GM20431 (cell line): ENCODE data around the gene PRPH.
"Not testable (repeated sequence)": the region's sequence is repeated elsewhere in the genome, so short reads cannot be mapped to it uniquely, and the experiment has no call there.

Experiments
- in situ Hi-C: fragments of 300-500 bp; cut with MseI, MboI; formaldehyde crosslinking; loops from one replicate; pipeline ENCODE4 v1.15.0; 2020; ENCODE audit warnings: low sequenced_read_pairs; ENCODE audit not compliant: unreplicated experiment

Gene PRPH

DNA sequence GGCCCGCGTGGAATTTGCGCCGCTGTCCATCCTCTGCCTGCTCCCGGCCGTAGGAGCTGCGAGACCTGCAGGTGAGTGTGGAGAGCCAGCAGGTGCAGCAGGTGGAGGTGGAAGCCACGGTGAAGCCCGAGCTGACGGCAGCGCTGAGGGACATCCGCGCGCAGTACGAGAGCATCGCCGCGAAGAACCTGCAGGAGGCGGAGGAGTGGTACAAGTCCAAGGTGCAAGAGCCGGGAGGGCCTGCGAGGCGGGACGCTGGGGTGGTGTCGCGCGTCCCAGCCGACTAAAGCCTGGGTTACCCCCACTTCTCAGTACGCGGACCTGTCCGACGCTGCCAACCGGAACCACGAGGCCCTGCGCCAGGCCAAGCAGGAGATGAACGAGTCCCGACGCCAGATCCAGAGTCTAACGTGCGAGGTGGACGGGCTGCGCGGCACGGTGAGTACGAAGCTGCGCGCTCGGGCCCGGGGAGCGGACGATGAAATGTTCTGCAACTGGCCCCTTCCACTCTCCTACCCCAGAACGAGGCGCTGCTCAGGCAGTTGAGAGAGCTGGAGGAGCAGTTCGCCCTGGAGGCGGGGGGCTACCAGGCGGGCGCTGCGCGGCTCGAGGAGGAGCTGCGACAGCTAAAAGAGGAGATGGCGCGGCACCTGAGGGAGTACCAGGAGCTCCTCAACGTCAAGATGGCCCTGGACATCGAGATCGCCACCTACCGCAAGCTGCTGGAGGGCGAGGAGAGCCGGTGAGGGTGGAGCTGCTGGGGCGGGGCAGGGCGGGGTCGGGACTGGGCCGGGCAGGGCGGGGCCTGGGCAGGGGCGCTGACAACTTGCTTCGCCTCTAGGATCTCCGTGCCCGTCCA is 2.1 kb downstream of the PRPH start:
- in situ Hi-C loops, result no loop called here

DNA sequence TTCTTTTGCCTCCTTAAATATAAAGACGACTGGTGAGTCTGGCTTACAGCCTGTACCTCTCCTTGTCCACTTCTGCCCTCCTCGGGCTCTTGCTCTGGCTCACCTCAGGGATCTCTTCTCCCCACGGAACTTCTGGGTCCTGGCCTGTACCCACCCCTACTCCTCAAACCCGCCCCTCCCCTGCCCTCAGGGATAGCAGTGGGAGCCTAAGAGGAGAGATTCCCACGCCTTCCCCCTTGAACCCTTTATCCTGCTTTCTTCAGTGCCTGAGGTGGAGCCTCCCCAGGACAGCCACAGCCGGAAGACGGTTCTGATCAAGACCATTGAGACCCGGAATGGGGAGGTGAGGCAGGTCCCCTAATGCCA is 2.7 kb downstream of the PRPH start:
- in situ Hi-C loops, result no loop called here

DNA sequence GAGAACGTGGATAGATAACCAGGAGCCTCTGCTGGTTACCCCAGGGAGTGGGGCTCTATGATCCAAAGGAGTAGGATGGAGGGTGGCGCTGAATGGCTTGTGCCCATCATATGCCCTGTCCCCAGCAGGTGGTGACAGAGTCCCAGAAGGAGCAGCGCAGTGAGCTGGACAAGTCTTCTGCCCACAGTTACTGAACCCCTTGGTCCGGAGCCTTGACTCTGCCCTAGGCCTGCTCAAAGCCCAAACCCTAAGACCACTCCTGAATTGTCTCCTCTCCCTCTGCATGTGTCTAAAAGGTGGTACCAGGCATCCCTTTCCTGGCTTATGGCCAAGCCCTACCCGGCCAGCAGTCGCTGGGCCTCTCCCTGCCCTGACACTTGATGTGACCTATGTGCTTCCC is 3.2 kb downstream of the PRPH start:
- in situ Hi-C loops, result no loop called here

DNA sequence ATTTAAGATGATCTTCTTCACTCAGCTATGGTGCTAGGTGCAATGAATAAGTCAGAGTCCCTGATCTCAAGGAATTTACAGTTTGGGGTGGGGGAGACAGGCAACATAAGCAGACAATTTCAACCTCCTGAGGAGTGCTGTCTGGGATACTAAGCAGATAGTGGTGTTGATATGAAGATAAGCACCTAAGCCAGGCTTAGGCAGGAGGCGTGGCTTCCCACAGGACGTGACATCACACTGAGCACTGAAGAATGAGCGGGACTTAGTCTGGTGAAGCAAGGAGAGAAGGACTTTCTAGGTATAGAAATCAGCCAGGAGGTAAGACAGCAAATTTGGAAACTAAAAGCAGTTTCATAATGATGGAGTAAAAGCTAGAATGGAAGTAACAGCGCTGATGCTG is 6.8 kb downstream of the PRPH start:
- in situ Hi-C loops, result no loop called here

DNA sequence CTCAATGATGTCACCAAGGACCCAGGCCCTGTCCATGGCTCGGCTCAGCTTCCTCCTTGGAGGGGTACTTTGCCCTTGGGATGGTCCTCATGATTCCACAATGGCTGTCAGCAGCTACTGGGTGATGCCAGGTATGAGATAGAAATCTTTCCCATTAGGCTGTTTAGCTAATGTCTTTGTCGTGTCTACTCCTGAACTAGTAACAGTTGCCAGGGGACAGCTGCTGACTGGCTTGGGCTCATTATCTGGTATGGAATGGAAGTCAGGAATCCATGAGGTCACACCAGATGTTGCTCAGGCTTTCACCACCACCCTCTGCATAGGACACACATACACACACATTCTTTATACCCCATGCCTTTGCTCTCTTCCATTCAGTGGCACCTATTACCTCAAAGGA is 9.2 kb downstream of the PRPH start:
- in situ Hi-C loops, result no loop called here

DNA sequence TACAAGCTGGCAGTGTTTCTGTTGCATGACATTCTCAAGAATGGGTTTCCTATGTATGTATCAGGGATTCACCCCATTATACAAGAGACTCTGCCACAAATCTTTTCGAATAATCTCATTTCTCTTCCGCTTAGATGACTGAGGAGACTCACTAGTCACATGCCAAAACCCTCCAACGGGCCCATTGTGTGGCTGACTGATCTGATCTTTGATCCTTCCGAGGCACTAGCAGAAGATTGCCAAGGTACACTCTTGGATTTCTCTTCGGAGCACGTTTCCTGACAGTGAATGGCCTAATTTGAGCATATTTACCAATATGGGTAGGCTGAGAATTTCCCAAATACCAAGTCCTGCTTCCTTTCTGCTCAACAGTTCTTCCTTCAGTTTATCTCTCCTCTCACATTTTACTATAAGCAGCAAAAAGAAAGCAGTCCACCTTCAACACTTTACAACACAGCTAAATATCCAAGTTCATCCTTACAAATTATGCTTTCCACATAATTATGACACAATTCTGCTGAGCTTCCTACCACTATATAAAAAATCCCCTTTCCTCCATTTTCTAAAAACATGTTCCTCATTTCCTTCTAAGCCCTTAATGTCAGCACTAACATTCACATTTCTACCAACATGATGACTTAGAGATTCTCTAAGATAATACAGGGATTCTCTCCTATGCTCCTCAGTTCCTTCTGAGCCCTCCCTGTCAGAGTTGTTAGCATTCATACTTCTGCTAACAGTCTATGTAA is 11.0 kb downstream of the PRPH start:
- in situ Hi-C loops, result no loop called here

- in situ Hi-C loops, result no loop called here
These were observed 14.4 kb downstream of the PRPH start for GRCh38 chr12:49309386-49309785.

DNA sequence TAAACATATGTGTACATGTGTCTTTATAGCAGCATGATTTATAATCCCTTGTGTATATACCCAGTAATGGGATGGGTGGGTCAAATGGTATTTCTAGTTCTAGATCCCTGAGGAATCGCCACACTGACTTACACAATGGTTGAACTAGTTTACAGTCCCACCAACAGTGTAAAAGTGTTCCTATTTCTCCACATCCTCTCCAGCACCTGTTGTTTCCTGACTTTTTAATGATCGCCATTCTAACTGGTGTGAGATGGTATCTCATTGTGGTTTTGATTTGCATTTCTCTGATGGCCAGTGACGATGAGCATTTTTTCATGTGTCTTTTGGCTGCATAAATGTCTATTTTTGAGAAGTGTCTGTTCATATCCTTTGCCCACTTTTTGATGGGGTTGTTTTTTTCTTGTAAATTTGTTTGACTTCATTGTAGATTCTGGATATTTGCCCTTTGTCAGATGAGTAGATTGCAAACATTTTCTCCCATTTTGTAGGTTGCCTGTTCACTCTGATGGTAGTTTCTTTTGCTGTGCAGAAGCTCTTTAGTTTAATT is 15.6 kb downstream of the PRPH start:
- in situ Hi-C loops, result not testable (repeated sequence)

DNA sequence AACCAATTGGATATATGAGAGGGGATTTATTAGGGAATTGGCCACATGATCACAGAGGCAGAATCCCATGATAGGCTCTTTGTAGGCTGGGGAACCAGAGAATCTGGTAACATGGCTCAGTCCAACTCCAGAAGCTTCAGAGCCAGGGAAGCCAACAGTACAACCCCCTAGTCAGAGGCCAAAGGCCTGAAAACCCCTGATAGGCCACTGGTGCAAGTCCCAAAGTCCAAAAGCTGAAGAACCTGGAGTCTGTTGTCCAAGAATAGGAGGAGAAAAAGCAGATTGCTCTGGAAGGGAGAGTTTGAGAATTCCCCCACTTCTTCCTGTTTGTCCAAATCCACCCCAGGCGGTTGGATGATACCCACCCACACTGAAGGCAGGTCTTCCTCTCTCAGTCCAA is 19.9 kb downstream of the PRPH start:
- in situ Hi-C loops, result no loop called here

DNA sequence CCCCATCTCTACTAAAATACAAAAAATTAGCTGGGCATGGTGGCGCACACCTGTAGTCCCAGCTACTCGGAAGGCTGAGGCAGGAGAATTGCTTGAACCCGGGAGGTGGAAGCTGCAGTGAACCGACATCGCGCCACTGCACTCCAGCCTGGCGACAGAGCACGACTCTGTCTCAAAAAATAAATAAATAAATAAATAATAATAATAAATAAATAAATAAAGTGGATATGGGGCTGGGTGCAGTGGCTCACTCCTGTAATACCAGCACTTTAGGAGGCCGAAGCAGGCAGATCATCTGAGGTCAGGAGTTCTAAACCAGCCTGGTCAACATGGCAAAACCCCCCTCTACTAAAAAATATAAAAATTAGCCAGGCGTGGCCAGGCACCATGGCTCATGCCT is 22.2 kb downstream of the PRPH start:
- in situ Hi-C loops, result not testable (repeated sequence)

- in situ Hi-C loops, result not testable (repeated sequence)
These were observed 25.6 kb downstream of the PRPH start for GRCh38 chr12:49320411-49321103.

DNA sequence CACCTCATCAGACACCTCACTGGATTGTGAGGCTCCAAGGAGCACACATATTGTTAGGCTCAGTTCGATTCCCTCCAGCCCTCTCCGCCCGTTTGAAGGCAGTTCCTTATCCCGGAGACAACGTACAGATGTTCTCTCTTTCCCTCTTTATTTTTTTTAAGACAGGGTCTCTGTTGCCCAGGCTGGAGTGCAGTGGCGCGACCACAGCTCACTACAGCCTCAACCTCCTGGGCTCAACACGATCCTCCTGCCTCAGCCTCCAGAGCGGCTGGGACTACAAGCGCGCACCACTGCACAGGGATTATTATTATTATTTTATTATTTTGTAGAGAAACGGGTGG is 27.4 kb downstream of the PRPH start:
- in situ Hi-C loops, result no loop called here

- in situ Hi-C loops, result no loop called here
These were observed 28.0 kb downstream of the PRPH start, which contains the start of gene TROAP for GRCh38 chr12:49322708-49323523. Gene TROAP (plus strand): TSS chr12:49323255. CDS start chr12:49323609, 354 bp downstream.

GRCh38 chr12:49323524-49324097 is 28.7 kb downstream of the PRPH start:
- in situ Hi-C loops, result no loop called here

- in situ Hi-C loops, result no loop called here
These were observed 30.7 kb downstream of the PRPH start for GRCh38 chr12:49325606-49326005.

DNA sequence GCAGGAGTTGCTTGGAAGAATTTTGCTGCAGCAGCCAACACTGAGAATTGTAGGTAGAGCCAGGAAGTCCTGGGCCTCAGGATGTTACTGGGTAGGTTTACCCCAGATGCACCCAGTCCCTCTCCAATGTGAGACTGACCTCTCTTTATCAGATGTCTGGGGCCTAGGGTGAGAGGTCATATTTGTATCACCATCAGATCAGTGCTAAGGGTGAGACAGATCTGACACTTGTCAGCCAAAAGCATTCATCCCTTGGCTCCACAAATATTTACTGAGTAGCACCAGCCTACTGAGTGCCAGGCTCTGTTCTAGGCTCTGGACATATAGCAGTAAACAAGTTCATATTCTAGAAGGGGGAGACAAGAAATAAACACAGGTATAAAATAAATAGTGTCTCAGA is 32.4 kb downstream of the PRPH start:
- in situ Hi-C loops, result no loop called here

GRCh38 chr12:49327887-49328286 is 32.9 kb downstream of the PRPH start:
- in situ Hi-C loops, result no loop called here

DNA sequence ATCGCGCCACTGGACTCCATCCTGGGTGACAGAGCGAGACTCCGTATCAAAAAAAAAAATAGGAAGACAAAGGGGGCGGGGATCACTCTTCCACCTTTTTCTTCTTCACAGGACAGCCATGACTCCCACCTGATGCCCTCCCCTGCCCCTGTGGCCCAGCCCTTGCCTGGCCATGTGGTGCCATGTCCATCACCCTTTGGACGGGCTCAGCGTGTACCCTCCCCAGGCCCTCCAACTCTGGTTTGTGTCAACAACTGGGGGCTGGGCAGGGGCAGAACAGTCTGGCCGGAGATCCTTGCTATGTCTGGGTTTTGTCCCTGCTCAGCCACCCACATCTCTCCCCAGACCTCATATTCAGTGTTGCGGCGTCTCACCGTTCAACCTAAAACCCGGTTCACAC is 33.9 kb downstream of the PRPH start:
- in situ Hi-C loops, result no loop called here

DNA sequence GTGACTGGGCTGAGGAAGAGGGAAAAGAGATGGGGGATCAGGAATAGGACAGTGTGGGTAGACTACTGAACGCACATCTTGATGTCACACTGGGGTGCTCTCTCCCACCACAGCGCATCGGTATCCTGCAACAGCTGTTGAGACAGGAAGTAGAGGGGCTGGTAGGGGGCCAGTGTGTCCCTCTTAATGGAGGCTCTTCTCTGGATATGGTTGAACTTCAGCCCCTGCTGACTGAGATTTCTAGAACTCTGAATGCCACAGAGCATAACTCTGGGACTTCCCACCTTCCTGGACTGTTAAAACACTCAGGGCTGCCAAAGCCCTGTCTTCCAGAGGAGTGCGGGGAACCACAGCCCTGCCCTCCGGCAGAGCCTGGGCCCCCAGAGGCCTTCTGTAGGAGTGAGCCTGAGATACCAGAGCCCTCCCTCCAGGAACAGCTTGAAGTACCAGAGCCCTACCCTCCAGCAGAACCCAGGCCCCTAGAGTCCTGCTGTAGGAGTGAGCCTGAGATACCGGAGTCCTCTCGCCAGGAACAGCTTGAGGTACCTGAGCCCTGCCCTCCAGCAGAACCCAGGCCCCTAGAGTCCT is 35.2 kb downstream of the PRPH start:
- in situ Hi-C loops, result no loop called here
